ENCODE measurements around the gene AQP1. TPM values are rescaled to one million over a fixed set of nuclear protein-coding genes. Genes with fewer than 3 reads are reported as not detected.

Gene AQP1
- total and polyA plus RNA-seq, 2 donors (not counting 1 experiment from before 2014, with no cell fraction given): not detected

DNA sequence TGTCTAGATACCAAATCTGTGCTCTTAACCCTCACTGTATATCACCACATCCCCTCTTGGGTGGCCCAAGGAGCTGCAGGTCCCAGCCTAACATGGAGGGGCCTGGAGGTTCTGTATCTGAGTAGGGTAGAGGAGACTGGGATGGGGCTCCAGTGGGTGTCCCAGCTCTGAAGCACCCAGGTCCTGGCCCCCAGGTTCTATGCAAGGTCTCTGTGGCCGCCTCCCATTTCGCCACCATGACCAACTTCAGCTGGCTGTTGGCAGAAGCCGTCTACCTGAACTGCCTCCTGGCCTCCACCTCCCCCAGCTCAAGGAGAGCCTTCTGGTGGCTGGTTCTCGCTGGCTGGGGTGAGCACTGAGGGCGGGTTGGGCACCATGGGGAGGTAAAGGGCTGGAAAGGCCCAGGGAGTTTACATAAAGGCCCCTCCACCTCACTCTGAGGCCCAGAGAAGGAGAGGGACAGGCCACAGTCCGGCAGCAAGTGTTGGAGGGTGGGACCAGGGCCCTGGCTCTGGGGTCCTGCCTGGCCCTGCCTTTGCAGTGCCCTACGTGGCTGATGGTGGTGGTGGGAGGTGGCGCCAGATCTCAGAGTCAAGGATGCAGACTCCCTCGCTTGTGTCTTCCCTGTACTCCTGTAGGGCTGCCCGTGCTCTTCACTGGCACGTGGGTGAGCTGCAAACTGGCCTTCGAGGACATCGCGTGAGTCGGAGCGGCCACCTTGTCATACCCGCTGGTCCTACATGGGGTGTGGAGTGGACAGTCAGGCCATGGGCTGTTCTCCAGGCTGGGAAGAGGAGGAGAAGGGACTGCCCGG lies 62.3 kb downstream of the AQP1 start:
- Histone ChIP-seq H3K79me2 (ENCODE audit: control insufficient read depth, insufficient read depth, low read length) (no peaks in the 10 kb centered on the region), H3K4me3 (ENCODE audit: control extremely low read depth in 1 of 5, extremely low read depth in 1 of 5, insufficient read depth in 1 of 5, low read depth in 2 of 5, low read length in 4 of 5) (no peak overlapping the region), H2AFZ (ENCODE audit: insufficient read depth, low read depth, low read length, poor library complexity, severe bottlenecking) (no peak overlapping the region), H4K20me1 (ENCODE audit: control insufficient read depth, insufficient read depth, low read length, poor library complexity, severe bottlenecking) (no peaks in the 10 kb centered on the region), H3K27me3 (replicated peaks in 1 of 4; ENCODE audit: control extremely low read depth in 1 of 4, control insufficient read depth in 3 of 4, insufficient read depth in 4 of 4, low read length in 3 of 4) (peaks cover 0 to 5% (median 0%) of the 10 kb centered on the region in 4 experiments), H3K4me2 (replicated peaks; ENCODE audit: low read depth, low read length, poor library complexity, severe bottlenecking) (no peak overlapping the region), H3K4me1 (ENCODE audit: control insufficient read depth in 2 of 2, insufficient read depth in 2 of 2, low read length in 2 of 2) (peaks cover under 1 to 13% of the 10 kb centered on the region in 2 donors), H3K9ac (ENCODE audit: low read length) (no peak overlapping the region), H3K27ac (ENCODE audit: low read length in 2 of 2) (no peak overlapping the region), H3K36me3 (replicated peaks in 1 of 2; ENCODE audit: control extremely low read depth in 1 of 2, control insufficient read depth in 1 of 2, extremely low read depth in 1 of 2, insufficient read depth in 2 of 2, low read length in 1 of 2) (no peaks in the 10 kb centered on the region), H3K9me3 (ENCODE audit: control extremely low read depth in 1 of 3, control insufficient read depth in 2 of 3, insufficient read depth in 1 of 3, low read length in 2 of 3) (peaks cover 0 to 4% (median 0%) of the 10 kb centered on the region in 3 donors)
- Mint-ChIP-seq H3K4me1 (peaks cover 20% of the 10 kb centered on the region), H3K27me3 (peaks cover 22% of the 10 kb centered on the region), H3K9me3 (ENCODE audit: insufficient read depth) (no peaks in the 10 kb centered on the region), H3K27ac (no peak overlapping the region), H3K4me3 (no peak overlapping the region)
- no peak for ATAC-seq (ENCODE audit: low read depth)
- CTCF ChIA-PET: interaction anchor here (1.7 to 2.5 kb wide), 2 partner anchors 11 to 35 kb away, joined by 12 to 20 read pairs; no protein-coding TSS in a partner anchor
- TF ChIP-seq EZH2 (IDR thresholded peaks at IDR 0.05; ENCODE audit: borderline replicate concordance, insufficient read depth, low read depth, low read length, poor library complexity, severe bottlenecking) (no peak), CTCF (IDR thresholded peaks at IDR 0.05) (no peak)
- intact Hi-C loops (cut with micrococcal nuclease): no loop called here
- POLR2A ChIA-PET: no interaction called here
- DNase-seq: no peak
- 96% methylated on average over 14 of the region's 18 CpGs for WGBS (ENCODE audit: insufficient coverage)
